OCI-LY3 (cell line): ENCODE data around the gene PEX26.

Experiments used
- H2AFZ ChIP-seq: fragments of 200-600, 300-600 bp; shearing (Covaris generic); 2 replicates; pipeline ENCODE4 v1.6.0; 2014; ENCODE audit warnings: antibody characterized with exemption, low read depth, low read length
- H3K27ac ChIP-seq: fragments of 200-600, 300-600 bp; sonication (generic); 2 replicates; pipeline ENCODE4 v1.5.1; 2014; ENCODE audit warnings: mild to moderate bottlenecking, low read length, moderate library complexity, mixed read lengths
- H3K27me3 ChIP-seq: fragments of 200-600, 300-600 bp; sonication (generic); 2 replicates; pipeline ENCODE4 v1.6.1; 2014; ENCODE audit warnings: low read depth, low read length, mixed read lengths
- H3K36me3 ChIP-seq: fragments of 200-600, 300-600 bp; sonication (generic); replicated peaks from 2 replicates; pipeline ENCODE3; 2014; ENCODE audit warnings: low read depth, low read length, mixed read lengths
- H3K4me1 ChIP-seq: fragments of 300-600, 200-600 bp; sonication (generic); 2 replicates; pipeline ENCODE4 v1.6.1; 2014; ENCODE audit warnings: low read length, mixed read lengths
- H3K4me2 ChIP-seq: fragments of 200-600, 300-600 bp; sonication (generic); 2 replicates; pipeline ENCODE4 v1.6.1; 2014; ENCODE audit warnings: low read length, mixed read lengths
- H3K4me3 ChIP-seq: fragments of 300-600, 200-600 bp; sonication (generic); 2 replicates; pipeline ENCODE4 v1.5.1; 2014; ENCODE audit warnings: antibody characterized with exemption, mild to moderate bottlenecking, low read length, moderate library complexity
- H3K79me2 ChIP-seq: fragments of 300-600, 200-600 bp; shearing (Covaris generic); 2 replicates; pipeline ENCODE4 v1.6.1; 2014; ENCODE audit warnings: mild to moderate bottlenecking, low read length, mixed read lengths
- H3K9ac ChIP-seq: fragments of 300-600, 200-600 bp; shearing (Covaris generic); 2 replicates; pipeline ENCODE4 v1.6.0; 2014; ENCODE audit warnings: mild to moderate bottlenecking, low read length, moderate library complexity
- H3K9me3 ChIP-seq: fragments of 200-600, 300-600 bp; shearing (Covaris generic); 2 replicates; pipeline ENCODE4 v1.6.1; 2014; ENCODE audit warnings: low read length, mixed read lengths; ENCODE audit not compliant: insufficient read depth
- H4K20me1 ChIP-seq: fragments of 200-600, 300-600 bp; sonication (generic); 2 replicates; pipeline ENCODE4 v1.6.1; 2016; ENCODE audit warnings: low read length, mixed read lengths; ENCODE audit not compliant: insufficient read depth
- CTCF ChIP-seq: fragments of 200-600, 300-600 bp; sonication (generic); IDR thresholded peaks from 2 replicates; pipeline ENCODE4 v1.5.1; 2014; ENCODE audit warnings: antibody characterized with exemption, low read length, low read depth
- EZH2phosphoT487 ChIP-seq: fragments of 200-600 bp; shearing (Covaris generic); IDR thresholded peaks from 2 replicates; pipeline ENCODE4 v1.6.1; 2018; ENCODE audit warnings: antibody characterized with exemption, mixed run types, low read depth

PEX26 gene

GRCh38 chr22:18055619-18056160, 22.1 kb upstream of the PEX26 start:
- H3K9me3 ChIP-seq, result no peaks in the 10 kb centered on the region
- H2AFZ ChIP-seq, result peak overlapping the region; percentile 76
- peak overlapping the region; percentile 70; the same call in 1 of the 2 replicates for H3K4me3 ChIP-seq
- no peaks in the 10 kb centered on the region for H3K36me3 ChIP-seq
- H4K20me1 ChIP-seq, result no peaks in the 10 kb centered on the region
- peak overlapping the region; percentile 58 for H3K4me2 ChIP-seq
- H3K79me2 ChIP-seq, result no peaks in the 10 kb centered on the region
- no peaks in the 10 kb centered on the region for H3K27me3 ChIP-seq
- H3K4me1 ChIP-seq, result peaks cover 56% of the 10 kb centered on the region
- TF ChIP-seq EZH2phosphoT487 (no peak), CTCF (no peak)
- H3K27ac ChIP-seq, result peak overlapping the region; percentile 94
- peak overlapping the region; percentile 87 for H3K9ac ChIP-seq

DNA sequence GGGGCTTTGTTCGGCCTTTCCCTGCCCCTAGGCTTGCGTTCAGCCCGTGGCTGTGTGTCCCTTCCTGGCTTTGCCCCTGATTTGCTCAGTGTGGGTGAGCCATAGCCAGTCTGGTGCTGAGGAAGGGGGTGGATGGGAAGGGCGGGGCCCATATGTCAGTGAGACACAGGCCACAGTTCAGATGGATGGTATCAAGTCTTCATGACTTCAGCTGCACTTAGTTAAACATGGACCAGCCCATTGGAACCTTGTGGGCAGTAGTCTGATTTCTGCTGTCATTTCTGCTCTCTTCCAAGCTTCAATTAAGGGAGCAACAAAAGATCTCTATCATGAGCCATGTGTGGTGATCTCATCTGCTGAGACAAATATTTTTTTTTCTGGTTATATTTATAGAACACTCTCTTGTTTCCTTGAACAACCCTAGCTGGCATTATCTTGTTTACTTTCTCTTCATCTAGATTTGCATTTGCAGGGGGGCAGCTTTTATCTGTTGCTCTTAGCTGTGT, 21.6 kb upstream of the PEX26 start:
- H3K4me1 ChIP-seq, result peaks cover 61% of the 10 kb centered on the region
- H3K36me3 ChIP-seq, result no peaks in the 10 kb centered on the region
- no peaks in the 10 kb centered on the region for H3K27me3 ChIP-seq
- peak overlapping the region; percentile 58 for H3K4me2 ChIP-seq
- no peaks in the 10 kb centered on the region for H3K79me2 ChIP-seq
- H3K4me3 ChIP-seq, result peak overlapping the region; percentile 70
- H2AFZ ChIP-seq, result peak overlapping the region; percentile 76
- H4K20me1 ChIP-seq, result no peaks in the 10 kb centered on the region
- peak overlapping the region; percentile 94 for H3K27ac ChIP-seq
- TF ChIP-seq CTCF (no peak), EZH2phosphoT487 (no peak)
- no peaks in the 10 kb centered on the region for H3K9me3 ChIP-seq
- peak overlapping the region; percentile 87 for H3K9ac ChIP-seq

- Histone ChIP-seq H3K4me3 (peak overlapping the region; percentile 70), H3K36me3 (no peaks in the 10 kb centered on the region), H4K20me1 (no peaks in the 10 kb centered on the region), H2AFZ (no peak overlapping the region), H3K9me3 (no peaks in the 10 kb centered on the region), H3K4me2 (peak overlapping the region; percentile 58), H3K4me1 (peaks cover 68% of the 10 kb centered on the region), H3K27ac (peak overlapping the region; percentile 94), H3K79me2 (no peaks in the 10 kb centered on the region), H3K9ac (peak overlapping the region; percentile 87), H3K27me3 (no peaks in the 10 kb centered on the region)
- TF ChIP-seq EZH2phosphoT487 (no peak), CTCF (no peak)
Observed at GRCh38 chr22:18056807-18057474, 20.8 kb upstream of the PEX26 start.

DNA sequence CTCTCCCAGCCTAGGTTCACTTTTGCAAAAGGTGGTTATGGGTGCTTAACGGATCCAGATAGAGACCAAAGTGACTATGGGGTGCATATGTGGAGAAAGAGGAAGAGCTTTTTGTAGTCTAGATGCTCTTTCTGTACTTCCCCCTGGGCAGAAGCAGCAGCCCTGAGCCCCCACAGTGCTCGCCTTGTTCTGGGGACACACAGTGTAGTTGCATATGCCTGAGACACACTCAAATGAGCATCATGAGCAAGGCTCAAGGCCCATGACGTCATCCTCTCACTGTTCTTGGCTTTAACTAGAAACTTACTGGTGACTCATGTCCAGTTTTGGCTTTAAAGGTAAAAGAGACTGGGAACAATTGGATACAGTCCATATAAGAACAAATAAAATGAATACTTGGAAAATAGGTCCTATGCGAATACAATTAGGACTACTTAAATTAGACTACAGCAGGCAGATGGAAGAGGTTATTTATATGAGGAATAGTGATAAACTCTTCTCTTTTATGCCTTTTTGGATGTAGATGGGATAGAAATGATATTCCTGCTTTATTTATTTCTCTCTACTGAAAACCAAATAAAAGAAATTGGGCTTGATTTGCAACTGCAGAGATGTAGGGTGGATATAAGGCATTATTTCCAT, 20.1 kb upstream of the PEX26 start:
- no peak overlapping the region for H2AFZ ChIP-seq
- no peaks in the 10 kb centered on the region for H3K79me2 ChIP-seq
- peak overlapping the region; percentile 94 for H3K27ac ChIP-seq
- no peaks in the 10 kb centered on the region for H4K20me1 ChIP-seq
- no peaks in the 10 kb centered on the region for H3K9me3 ChIP-seq
- H3K36me3 ChIP-seq, result no peaks in the 10 kb centered on the region
- H3K4me2 ChIP-seq, result peak overlapping the region; percentile 58
- no peaks in the 10 kb centered on the region for H3K27me3 ChIP-seq
- H3K9ac ChIP-seq, result peak overlapping the region; percentile 87
- peaks cover 69% of the 10 kb centered on the region for H3K4me1 ChIP-seq
- TF ChIP-seq EZH2phosphoT487 (no peak), CTCF (no peak)
- peak overlapping the region; percentile 70 for H3K4me3 ChIP-seq
